T-helper 17 cell (primary cell): ENCODE measurements around the gene TRA2B. TPM values are rescaled to one million over a fixed set of nuclear protein-coding genes. Genes with fewer than 3 reads are reported as not detected.
A peak's percentile ranks its signal among the peaks of the same experiment; 100 is the strongest.

Experiments
- ATAC-seq: fragments of 150-1000 bp; cut with Tn5 transposase; 2 replicates; pipeline ENCODE4 v1.10.0; 2021; ENCODE audit warnings: mild to moderate bottlenecking, moderate library complexity
- DNase-seq, 3 donors: peaks; one replicate each; pipeline versions ENCODE4 v3.0.0 to v3.0.0-alpha.2; 2020 to 2021
- H3K9me3 ChIP-seq: one replicate; pipeline ENCODE4 v1.7.0; 2013; ENCODE audit warnings: low read length, mild to moderate bottlenecking; ENCODE audit not compliant: control insufficient read depth, poor library complexity, severe bottlenecking
- H3K27ac Mint-ChIP-seq: one replicate; pipeline ENCODE4 v1.8.0; 2022; ENCODE audit warnings: mild to moderate bottlenecking, moderate library complexity, mixed read lengths
- H3K27me3 Mint-ChIP-seq: one replicate; pipeline ENCODE4 v1.8.0; 2022; ENCODE audit warnings: mixed read lengths
- H3K36me3 Mint-ChIP-seq: one replicate; pipeline ENCODE4 v1.8.0; 2022; ENCODE audit warnings: low read depth, mixed read lengths
- H3K4me1 Mint-ChIP-seq: one replicate; pipeline ENCODE4 v1.8.0; 2022; ENCODE audit warnings: mild to moderate bottlenecking, mixed read lengths
- H3K4me3 Mint-ChIP-seq: one replicate; pipeline ENCODE4 v1.8.0; 2022; ENCODE audit warnings: mild to moderate bottlenecking, moderate library complexity, mixed read lengths
- total RNA-seq, 4 donors: library from RNA in 2 of 4; stranded (reverse) in 2 of 4; gene quantifications; one replicate each; pipeline ENCODE4 v1.2.3 and lab custom pipeline; 2022 to 2026

The TRA2B gene
- total RNA-seq, 2 donors from 2014 or later, result 542 to 637 TPM

DNA sequence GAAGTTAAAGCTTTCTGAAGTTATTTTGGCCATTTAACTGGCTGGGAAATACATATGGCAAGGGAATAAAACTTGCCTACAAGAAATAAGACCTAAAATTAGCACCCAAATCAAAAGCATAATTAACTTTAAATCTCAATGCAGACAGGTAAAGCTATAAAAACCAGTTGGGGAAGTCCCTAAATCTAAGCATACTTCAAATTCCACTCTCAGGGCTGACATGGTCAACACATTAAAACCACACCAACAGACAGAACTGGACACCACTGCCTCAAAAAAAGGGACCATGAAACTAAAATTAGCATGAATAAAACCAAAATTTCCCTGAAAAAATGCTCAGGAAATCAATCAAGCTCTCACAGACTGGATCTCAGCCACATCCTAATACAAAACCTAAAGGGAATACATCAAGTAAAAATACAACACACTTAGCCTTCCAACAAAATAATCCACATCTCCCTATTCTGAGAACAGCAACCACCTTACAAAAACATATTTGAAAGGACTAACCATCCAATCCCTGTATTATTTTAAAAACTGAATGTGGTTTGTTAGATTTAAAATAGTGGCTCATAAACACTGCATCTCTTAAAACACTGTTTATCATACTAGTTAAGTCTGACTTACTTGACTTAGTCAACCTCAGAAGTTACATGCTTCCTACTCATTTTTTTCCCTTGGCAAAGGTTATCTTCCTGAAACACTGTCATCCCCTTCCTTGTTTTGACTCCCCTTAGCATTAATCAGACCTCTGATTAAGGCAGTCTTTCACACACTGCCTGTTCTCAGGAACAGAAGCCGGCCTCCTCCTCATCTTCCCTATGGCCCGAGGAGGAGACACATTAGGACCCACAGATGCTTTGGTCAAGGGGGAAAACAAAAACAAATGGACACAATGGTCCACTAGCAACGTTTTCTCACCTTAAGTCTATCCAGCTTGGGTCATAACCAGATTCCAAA lies 8.3 kb downstream of the TRA2B start:
- peak overlapping the region; percentile 96 for H3K4me3 Mint-ChIP-seq
- peaks cover 10% of the 10 kb centered on the region for H3K36me3 Mint-ChIP-seq
- no peak for ATAC-seq

DNA sequence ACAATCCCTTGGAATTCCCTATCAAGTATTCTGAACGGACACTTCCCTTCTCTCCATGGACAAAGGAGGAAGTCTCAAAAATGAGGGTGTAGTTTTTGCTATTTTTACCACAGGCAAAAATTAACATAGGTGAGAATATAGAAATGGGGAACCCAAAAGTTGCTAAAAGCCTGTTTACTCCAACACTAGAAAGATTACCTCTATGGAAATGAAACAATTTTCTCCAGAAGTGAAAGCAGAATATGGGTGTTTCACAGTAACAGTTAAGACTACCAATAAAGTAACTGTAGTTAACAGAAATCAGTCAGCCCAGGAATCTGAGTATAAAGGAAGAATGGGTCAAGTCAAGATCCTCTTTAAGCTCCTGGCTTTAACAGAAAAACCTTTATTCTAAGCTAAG lies 9.3 kb downstream of the TRA2B start:
- Mint-ChIP-seq H3K4me1 (peaks cover 80% of the 10 kb centered on the region), H3K27ac (peak overlapping the region; percentile 93), H3K4me3 (peak overlapping the region; percentile 96), H3K27me3 (no peaks in the 10 kb centered on the region), H3K36me3 (peaks cover 13% of the 10 kb centered on the region)
- no peaks in the 10 kb centered on the region for H3K9me3 ChIP-seq
- ATAC-seq, result peak; percentile 14
- DNase-seq, result no peak

More for the DNA sequence above, 8.3 kb downstream of the TRA2B start:
- DNase-seq, result no peak
- peaks cover 83% of the 10 kb centered on the region for H3K4me1 Mint-ChIP-seq
- H3K27me3 Mint-ChIP-seq, result no peaks in the 10 kb centered on the region
- no peaks in the 10 kb centered on the region for H3K9me3 ChIP-seq
- peak overlapping the region; percentile 93 for H3K27ac Mint-ChIP-seq

DNA sequence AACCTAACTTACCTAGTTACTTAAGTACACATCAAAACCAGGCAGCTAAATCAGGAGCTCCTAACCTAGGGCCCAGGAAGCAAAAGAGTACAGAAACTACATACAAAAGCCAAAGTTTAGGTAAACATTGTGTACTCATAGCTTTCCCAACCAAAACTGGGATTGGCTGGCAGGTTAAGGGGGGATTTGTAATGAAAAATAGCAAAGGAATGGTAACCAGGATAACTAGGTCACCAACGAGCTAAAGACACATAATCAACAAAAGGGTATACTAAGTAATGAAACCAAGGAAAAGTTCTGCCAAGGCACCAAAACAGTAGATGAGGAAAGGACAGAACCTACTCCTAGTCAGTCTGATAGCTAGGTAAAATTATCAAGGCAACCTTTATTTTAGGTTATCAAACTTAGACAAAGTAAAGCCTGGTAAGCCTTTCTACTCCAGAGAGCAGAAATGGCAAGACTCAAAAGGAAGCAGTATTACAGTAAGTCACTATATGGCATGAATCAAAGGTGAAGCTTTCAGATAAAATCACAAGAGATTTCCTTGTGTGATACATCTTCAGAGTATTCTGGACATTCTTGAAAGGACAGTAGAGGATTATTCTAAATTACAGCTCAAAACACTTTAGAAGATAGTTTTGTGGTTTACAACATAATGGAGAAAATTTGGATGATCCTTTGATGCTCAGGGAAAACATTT lies 10.2 kb downstream of the TRA2B start:
- Mint-ChIP-seq H3K27ac (peak overlapping the region; percentile 93), H3K4me1 (peaks cover 80% of the 10 kb centered on the region), H3K27me3 (no peaks in the 10 kb centered on the region), H3K36me3 (peaks cover 15% of the 10 kb centered on the region), H3K4me3 (peak overlapping the region; percentile 96)
- no peaks in the 10 kb centered on the region for H3K9me3 ChIP-seq
- DNase-seq, result no peak
- peak; percentile 7 for ATAC-seq

- H3K27me3 Mint-ChIP-seq, result no peaks in the 10 kb centered on the region
- H3K27ac Mint-ChIP-seq, result peak overlapping the region; percentile 93
- ATAC-seq (no peak), DNase-seq (no peak)
- H3K4me3 Mint-ChIP-seq, result peak overlapping the region; percentile 96
- peaks cover 70% of the 10 kb centered on the region for H3K4me1 Mint-ChIP-seq
- peaks cover 13% of the 10 kb centered on the region for H3K36me3 Mint-ChIP-seq
- H3K9me3 ChIP-seq, result no peaks in the 10 kb centered on the region
These were observed 11.4 kb downstream of the TRA2B start for GRCh38 chr3:185926445-185926844.

- peak overlapping the region; percentile 7 for H3K4me3 Mint-ChIP-seq
- no peak for DNase-seq
- peak overlapping the region; percentile 93 for H3K27ac Mint-ChIP-seq
- H3K9me3 ChIP-seq, result no peaks in the 10 kb centered on the region
- no peaks in the 10 kb centered on the region for H3K27me3 Mint-ChIP-seq
- H3K4me1 Mint-ChIP-seq, result peaks cover 59% of the 10 kb centered on the region
- ATAC-seq, result no peak
- H3K36me3 Mint-ChIP-seq, result peaks cover 12% of the 10 kb centered on the region
These were observed 12.5 kb downstream of the TRA2B start for GRCh38 chr3:185925353-185925752.

DNA sequence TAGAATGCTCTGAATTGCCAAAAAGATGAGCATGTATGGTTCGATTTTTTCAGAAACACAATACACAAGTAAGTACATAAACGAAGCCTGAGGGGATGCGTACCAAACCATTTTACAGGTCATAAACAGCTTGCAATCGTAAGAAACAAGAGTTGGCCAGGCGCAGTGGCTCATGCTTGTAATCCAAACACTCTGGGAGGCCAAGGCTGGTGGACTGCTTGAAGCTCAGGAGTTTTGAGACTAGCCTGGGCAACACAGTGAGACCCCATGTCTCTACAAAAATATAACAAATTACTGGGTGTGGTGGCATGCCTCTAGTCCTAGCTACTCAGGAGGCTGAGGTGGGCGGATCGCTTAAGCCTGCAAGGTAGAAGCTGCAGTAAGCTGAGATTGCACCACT lies 13.4 kb downstream of the TRA2B start:
- Mint-ChIP-seq H3K27me3 (no peaks in the 10 kb centered on the region), H3K36me3 (peaks cover 9% of the 10 kb centered on the region), H3K4me3 (peak overlapping the region; percentile 33), H3K4me1 (peaks cover 51% of the 10 kb centered on the region), H3K27ac (peak overlapping the region; percentile 92)
- H3K9me3 ChIP-seq, result no peaks in the 10 kb centered on the region
- DNase-seq, result no peak
- ATAC-seq, result no peak

- H3K9me3 ChIP-seq, result no peaks in the 10 kb centered on the region
- H3K27me3 Mint-ChIP-seq, result no peaks in the 10 kb centered on the region
- no peak for DNase-seq
- peaks cover 8% of the 10 kb centered on the region for H3K36me3 Mint-ChIP-seq
- H3K27ac Mint-ChIP-seq, result peak overlapping the region; percentile 92
- peak overlapping the region; percentile 41 for H3K4me3 Mint-ChIP-seq
- no peak for ATAC-seq
- peaks cover 21% of the 10 kb centered on the region for H3K4me1 Mint-ChIP-seq
These were observed 17.6 kb downstream of the TRA2B start for GRCh38 chr3:185920184-185920583.

DNA sequence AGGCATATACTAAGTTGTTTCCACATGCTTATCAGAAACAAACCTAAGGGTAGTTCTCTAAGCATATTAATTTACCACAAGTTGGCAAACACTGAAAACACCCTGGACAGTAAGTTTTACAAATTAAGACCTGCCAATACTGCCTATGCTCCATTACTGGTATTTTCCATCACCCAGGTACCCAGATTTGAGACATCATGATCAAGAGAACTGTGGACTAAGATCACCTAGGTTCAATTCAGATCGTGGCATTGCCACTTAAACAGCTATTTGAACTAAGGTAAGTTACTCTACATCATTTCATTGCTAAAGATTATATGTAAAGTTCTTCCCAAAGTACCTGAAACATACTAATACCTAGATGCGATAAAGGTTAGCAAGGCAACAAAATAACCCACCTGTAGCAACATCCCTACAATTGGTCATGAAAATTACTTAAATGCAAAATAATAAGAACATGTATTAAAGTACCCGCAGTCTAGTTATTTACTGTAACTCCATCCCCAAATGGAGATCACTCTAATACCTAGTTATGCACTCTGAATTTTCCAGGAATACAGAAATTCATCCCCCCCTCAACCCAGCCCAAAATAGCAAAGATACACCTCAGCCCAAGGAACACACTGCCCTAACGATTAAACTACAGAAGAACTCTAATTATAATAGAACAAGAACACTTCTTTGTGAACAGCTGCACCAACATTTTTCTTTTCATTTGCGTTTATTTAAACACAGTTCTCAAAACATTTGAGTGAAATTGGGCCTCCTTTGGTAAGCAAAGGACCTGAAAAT lies 21.6 kb downstream of the TRA2B start:
- H3K27ac Mint-ChIP-seq, result peak overlapping the region; percentile 39
- no peaks in the 10 kb centered on the region for H3K9me3 ChIP-seq

GRCh38 chr3:185915642-185916041 lies 22.2 kb downstream of the TRA2B start:
- Mint-ChIP-seq H3K4me1 (peaks cover 14% of the 10 kb centered on the region), H3K27me3 (no peaks in the 10 kb centered on the region), H3K4me3 (peak overlapping the region; percentile 52), H3K36me3 (peaks cover 2% of the 10 kb centered on the region), H3K27ac (peak overlapping the region; percentile 39)
- H3K9me3 ChIP-seq, result no peaks in the 10 kb centered on the region
- ATAC-seq, result no peak
- DNase-seq, result no peak

More for the DNA sequence above, 21.6 kb downstream of the TRA2B start:
- no peaks in the 10 kb centered on the region for H3K27me3 Mint-ChIP-seq
- peak overlapping the region; percentile 33 for H3K4me3 Mint-ChIP-seq
- ATAC-seq (no peak), DNase-seq (no peak)
- peaks cover 2% of the 10 kb centered on the region for H3K36me3 Mint-ChIP-seq
- H3K4me1 Mint-ChIP-seq, result peaks cover 10% of the 10 kb centered on the region

- no peaks in the 10 kb centered on the region for H3K27me3 Mint-ChIP-seq
- ATAC-seq (no peak), DNase-seq (no peak)
- H3K9me3 ChIP-seq, result no peaks in the 10 kb centered on the region
- peak overlapping the region; percentile 52 for H3K4me3 Mint-ChIP-seq
- H3K27ac Mint-ChIP-seq, result peak overlapping the region; percentile 39
- peaks cover 2% of the 10 kb centered on the region for H3K36me3 Mint-ChIP-seq
- peaks cover 14% of the 10 kb centered on the region for H3K4me1 Mint-ChIP-seq
These were observed 22.7 kb downstream of the TRA2B start for GRCh38 chr3:185914911-185915629.

DNA sequence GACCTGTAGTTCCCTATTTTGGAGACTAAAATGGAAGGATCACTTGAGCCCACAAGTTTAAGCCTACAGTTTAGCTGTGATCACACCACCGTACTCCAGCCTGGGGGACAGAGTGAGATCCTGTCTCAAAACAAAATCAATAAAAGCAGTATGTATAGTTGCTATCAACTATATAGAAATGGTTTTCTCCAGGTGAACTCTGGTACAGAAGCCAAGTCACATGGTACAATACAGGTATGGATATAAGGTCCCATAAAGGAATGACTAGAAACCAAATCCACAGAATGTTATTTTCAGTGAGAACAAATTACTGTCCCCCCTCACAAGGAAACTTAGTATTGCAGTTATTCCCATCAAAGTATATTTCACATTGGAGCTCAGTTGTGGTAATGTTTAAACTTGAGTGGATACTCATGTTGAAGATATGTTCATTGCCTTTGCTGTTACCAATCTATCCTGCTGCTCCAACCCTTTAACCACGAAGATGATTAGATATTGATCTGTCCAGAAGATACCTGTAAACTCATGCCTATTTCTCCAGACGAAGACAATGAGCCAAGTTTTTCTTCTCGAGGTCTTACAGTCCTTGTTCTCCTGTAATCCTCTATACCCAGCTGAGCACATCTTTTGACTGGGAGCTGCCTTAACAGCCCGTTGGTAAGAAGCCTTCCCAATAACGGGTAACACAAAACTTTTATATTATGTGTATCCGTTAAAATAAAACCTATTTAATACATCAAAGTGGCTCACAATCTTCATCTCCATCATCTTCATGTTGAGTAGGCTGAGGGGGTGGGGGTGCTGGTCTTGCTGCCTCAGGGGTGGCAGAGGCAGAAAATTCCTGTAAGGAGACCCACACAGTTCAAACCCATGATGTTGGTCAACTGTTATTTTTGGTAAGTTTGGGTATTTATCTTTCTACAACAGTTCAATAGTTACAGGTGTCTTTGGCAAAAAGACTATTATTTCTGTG lies 24.6 kb downstream of the TRA2B start:
- no peaks in the 10 kb centered on the region for H3K9me3 ChIP-seq
- DNase-seq, result no peak
- Mint-ChIP-seq H3K36me3 (peaks cover 2% of the 10 kb centered on the region), H3K4me3 (peak overlapping the region; percentile 61), H3K4me1 (peaks cover 13% of the 10 kb centered on the region), H3K27me3 (no peaks in the 10 kb centered on the region), H3K27ac (peak overlapping the region; percentile 39)
- ATAC-seq, result peak; percentile 24
